ENCODE measurements around the gene PTPRG.

- TF ChIP-seq CTCF (IDR thresholded peaks at IDR 0.05 in 4 of 5, conservative IDR thresholded peaks at IDR 0.05 in 1 of 5) (no peak), POLR2A (IDR thresholded peaks at IDR 0.05) (no peak)
Measured at GRCh38 chr3:61589856-61590255, 28.5 kb downstream of the PTPRG start.
